ENCODE results near the gene VEPH1.

VEPH1 gene

GRCh38 chr3:157247391-157247790 is 255.8 kb downstream of the VEPH1 start:
- DNase-seq = no peak

GRCh38 chr3:157242836-157243235 is 260.4 kb downstream of the VEPH1 start:
- no peak for DNase-seq

GRCh38 chr3:157241599-157241998 is 261.6 kb downstream of the VEPH1 start:
- no peak for DNase-seq

- peak in 1 of 2 experiments; percentile 20 for DNase-seq
Observed at GRCh38 chr3:157240408-157240807, 262.8 kb downstream of the VEPH1 start.

GRCh38 chr3:157239082-157239704 is 264.0 kb downstream of the VEPH1 start:
- DNase-seq = peak; percentile 13 to 59

GRCh38 chr3:157238457-157238856 is 264.8 kb downstream of the VEPH1 start:
- DNase-seq = no peak

- no peak for DNase-seq
Observed at GRCh38 chr3:157237886-157238285, 265.3 kb downstream of the VEPH1 start.

GRCh38 chr3:157235291-157235690 is 267.9 kb downstream of the VEPH1 start:
- no peak for DNase-seq

- DNase-seq = no peak
Observed at GRCh38 chr3:157233923-157234322, 269.3 kb downstream of the VEPH1 start.

GRCh38 chr3:157232141-157232540 is 271.1 kb downstream of the VEPH1 start:
- no peak for DNase-seq

- no peak for DNase-seq
Observed at GRCh38 chr3:157231071-157231470, 272.1 kb downstream of the VEPH1 start.

GRCh38 chr3:157226173-157226847 is 276.9 kb downstream of the VEPH1 start:
- DNase-seq = no peak

GRCh38 chr3:157225001-157225400 is 278.2 kb downstream of the VEPH1 start:
- no peak for DNase-seq

GRCh38 chr3:157220883-157221282 is 282.3 kb downstream of the VEPH1 start:
- DNase-seq = no peak

- no peak for DNase-seq
Observed at GRCh38 chr3:157220211-157220610, 283.0 kb downstream of the VEPH1 start.

- no peak for DNase-seq
Observed at GRCh38 chr3:157219215-157219614, 284.0 kb downstream of the VEPH1 start.

Data from NCI-H1930 (cell line).